ENCODE data around the gene GPHA2.

GPHA2 gene

GRCh38 chr11:64909653-64910343 is 25.9 kb downstream of the GPHA2 start:
- DNase-seq (ENCODE audit: low spot score), result no peak

- no peak for DNase-seq (ENCODE audit: low spot score)
Observed at GRCh38 chr11:64908766-64909165, 26.9 kb downstream of the GPHA2 start.

GRCh38 chr11:64906314-64906635 is 29.4 kb downstream of the GPHA2 start:
- no peak for DNase-seq (ENCODE audit: low spot score)

- no peak for DNase-seq (ENCODE audit: low spot score)
Observed at GRCh38 chr11:64905516-64906313, 30.0 kb downstream of the GPHA2 start.

GRCh38 chr11:64903291-64903833 is 32.3 kb downstream of the GPHA2 start:
- DNase-seq (ENCODE audit: low spot score), result no peak

- DNase-seq (ENCODE audit: low spot score), result no peak
Observed at GRCh38 chr11:64902102-64902900, 33.4 kb downstream of the GPHA2 start.

GRCh38 chr11:64900774-64901173 is 34.9 kb downstream of the GPHA2 start:
- DNase-seq (ENCODE audit: low spot score), result no peak

- no peak for DNase-seq (ENCODE audit: low spot score)
Observed at GRCh38 chr11:64900263-64900678, 35.4 kb downstream of the GPHA2 start.

- no peak for DNase-seq (ENCODE audit: low spot score)
Observed at GRCh38 chr11:64898541-64898940, 37.2 kb downstream of the GPHA2 start.

- DNase-seq (ENCODE audit: low spot score), result no peak
Observed at GRCh38 chr11:64898076-64898445, 37.6 kb downstream of the GPHA2 start.

GRCh38 chr11:64897381-64898075 is 38.2 kb downstream of the GPHA2 start:
- no peak for DNase-seq (ENCODE audit: low spot score)

GRCh38 chr11:64896448-64897022 is 39.2 kb downstream of the GPHA2 start:
- no peak for DNase-seq (ENCODE audit: low spot score)

GRCh38 chr11:64894812-64895452 is 40.8 kb downstream of the GPHA2 start:
- no peak for DNase-seq (ENCODE audit: low spot score)

GRCh38 chr11:64894070-64894811 is 41.5 kb downstream of the GPHA2 start:
- DNase-seq (ENCODE audit: low spot score), result peak; percentile 49

- no peak for DNase-seq (ENCODE audit: low spot score)
Observed at GRCh38 chr11:64893194-64894069, 42.3 kb downstream of the GPHA2 start.

GRCh38 chr11:64892838-64893193 is 42.9 kb downstream of the GPHA2 start:
- DNase-seq (ENCODE audit: low spot score), result no peak

GRCh38 chr11:64892411-64892831 is 43.3 kb downstream of the GPHA2 start:
- no peak for DNase-seq (ENCODE audit: low spot score)

GRCh38 chr11:64891880-64892279 is 43.8 kb downstream of the GPHA2 start:
- no peak for DNase-seq (ENCODE audit: low spot score)

- no peak for DNase-seq (ENCODE audit: low spot score)
Observed at GRCh38 chr11:64891215-64891848, 44.4 kb downstream of the GPHA2 start.

Measured in putamen (tissue), 1 donor.